GM19240 (cell line): Measurements from ENCODE around the gene ZNF410.
"Not testable (repeated sequence)": the region's sequence is repeated elsewhere in the genome, so short reads cannot be mapped to it uniquely, and the experiment has no call there.

Experiments used
- DNase-seq: peaks from one replicate; pipeline ENCODE4 v3.0.0; 2011; ENCODE audit warnings: low spot score; ENCODE audit not compliant: insufficient read length

The ZNF410 gene

DNA sequence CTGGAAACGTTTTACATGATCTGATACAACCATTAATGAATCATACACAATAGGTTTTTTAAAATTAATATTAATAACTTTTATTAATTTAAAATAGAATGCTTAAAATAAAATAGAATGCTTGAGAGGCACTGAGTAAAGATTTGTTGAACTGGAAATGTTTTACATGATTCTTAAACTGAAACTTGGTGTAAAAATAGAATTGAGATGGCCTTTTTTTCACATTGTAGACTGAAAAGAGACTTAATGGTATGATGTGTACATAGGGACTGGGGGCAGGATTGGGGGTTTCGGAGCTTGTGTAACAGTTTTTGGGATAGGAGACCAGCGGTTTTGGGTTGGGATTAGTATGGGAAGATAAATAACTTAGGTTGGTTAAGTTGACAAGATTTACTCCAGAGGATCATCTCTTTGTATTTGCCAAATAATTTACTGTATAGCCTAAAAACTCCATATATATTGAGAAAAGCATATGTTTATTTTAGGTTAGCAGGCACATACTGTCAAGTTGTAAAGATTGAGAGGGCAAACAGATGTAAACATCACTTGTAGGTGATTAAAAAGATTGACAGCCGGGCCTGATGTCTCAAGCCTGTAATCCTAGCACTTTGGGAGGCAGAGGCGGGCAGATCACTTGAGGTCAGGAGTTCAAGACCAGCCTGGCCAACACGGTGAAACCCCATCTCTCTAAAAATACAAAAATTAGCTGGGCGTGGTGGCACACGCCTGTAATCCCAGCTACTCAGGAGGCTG is 2.0 kb upstream of the ZNF410 start:
- no peak for DNase-seq

DNA sequence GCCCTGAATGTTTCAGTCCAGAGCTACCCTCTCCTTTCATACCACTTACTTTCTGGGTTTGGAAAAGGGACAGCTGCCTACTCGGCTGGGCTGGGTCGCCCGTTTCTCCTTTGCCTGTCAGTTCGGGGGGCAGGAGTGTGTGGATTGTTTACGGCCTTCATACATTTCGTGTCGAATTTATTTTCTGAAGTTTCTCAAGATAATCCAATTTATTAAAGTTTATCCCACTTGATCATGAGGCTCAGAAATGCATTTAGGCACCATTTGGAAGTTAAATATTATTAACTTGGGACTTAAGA is 608 bp downstream of the ZNF410 start:
- no peak for DNase-seq

DNA sequence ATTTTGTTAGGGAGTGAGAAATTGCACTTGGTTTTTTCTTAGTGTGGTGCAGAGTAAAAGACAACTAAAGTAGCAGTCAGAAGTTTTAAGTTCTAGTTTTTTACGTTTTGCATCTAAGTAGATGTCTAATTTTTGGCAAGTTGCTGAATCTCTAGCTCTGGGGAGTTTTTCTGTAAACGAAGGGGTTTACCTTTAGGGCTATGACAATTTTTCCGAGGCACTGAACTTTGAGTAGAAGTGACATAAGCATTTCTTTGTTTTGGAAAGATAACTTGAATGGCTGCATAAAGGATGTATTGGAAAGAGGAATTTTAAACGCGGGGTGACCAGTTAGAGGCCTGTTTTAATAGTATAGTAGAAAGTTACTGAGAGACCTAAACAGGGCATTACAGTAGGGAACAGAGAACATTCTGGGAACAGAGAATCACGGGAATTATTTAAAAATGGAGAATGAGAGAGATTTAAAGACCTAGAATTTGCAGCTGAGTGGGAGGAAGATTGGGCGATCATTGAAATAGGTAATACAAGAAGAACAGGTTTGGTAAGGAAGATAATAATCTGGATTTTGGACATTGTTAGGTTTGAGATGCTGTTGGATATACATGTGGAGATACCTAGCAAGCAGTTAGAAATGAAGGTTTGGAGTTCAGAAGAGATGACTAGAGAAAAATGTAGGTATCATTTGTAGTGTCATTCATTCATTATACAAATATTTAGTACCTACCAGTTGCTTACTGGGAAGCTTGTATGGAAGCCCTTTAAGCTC is 1.2 kb downstream of the ZNF410 start:
- no peak for DNase-seq

DNA sequence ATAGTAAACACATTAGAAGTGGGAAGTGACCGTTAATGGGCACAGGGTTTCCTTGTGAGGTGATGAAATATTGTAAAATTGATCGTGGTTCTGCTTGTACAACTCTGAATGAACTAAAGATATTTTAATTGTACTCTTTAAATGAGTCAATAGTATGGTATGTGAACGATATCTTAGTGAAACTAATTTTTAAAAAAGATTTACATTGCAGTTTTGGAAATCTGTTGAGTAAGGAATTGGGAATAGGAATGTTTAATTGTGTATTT is 1.7 kb downstream of the ZNF410 start:
- DNase-seq: no peak

DNA sequence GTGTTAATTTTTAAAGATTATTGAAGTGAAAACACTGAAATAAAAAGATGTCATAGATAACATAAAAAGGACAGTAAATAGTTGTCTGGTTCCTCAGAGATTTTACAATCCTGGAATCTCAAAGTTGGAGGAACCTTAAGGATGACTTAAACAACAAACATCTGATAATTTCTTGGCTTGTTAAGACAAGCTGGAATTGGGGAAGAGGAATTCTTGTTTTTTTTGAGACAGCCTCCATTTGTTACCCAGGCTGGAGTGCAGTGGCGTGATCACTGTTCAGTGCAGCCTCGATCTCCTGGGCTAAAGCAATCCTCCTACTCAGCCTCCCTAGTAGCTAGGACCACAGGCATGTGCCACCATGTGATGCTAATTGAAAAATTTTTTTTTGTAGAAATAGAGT is 2.3 kb downstream of the ZNF410 start:
- DNase-seq: no peak

DNA sequence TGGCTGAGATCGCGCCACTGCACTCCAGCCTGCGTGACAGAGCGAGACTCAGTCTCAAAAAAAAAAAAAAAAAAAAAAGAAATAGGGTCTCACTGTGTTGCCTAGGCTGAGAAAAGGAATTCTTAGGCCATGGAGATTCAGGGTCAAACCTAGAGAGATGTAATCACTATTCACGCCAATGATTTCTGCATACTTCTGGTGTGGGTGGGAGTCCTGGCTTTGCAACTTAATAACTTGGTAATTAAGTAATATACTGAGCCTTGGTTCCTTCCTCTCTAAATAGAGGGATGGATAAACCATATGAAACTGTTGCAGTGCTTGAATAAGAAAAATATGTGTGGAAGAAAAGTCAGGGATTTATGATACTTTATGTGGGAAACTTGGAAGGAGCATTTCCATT is 2.7 kb downstream of the ZNF410 start:
- DNase-seq: no peak

DNA sequence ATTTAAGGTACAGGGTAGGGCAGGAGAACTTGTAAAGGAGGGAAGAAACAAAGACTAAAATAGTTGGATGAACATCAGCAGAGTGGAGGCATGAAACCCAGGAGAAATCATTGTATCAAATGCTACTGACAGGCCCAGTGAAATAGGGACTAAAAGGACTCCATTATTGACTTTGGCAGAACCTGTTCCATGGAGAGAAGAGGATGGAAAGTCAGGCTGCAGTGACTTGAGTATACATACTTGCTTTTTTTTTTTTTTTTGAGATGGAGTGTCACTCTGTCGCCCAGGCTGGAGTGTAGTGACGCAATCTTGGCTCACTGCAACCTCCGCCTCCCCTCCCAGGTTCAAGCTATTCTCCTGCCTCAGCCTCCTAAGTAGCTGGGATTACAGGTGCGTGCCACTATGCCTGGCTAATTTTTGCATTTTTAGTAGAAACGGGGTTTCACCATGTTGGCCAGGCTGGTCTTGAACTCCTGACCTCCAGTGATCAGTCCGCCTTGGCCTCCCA is 7.6 kb downstream of the ZNF410 start:
- DNase-seq: not testable (repeated sequence)

DNA sequence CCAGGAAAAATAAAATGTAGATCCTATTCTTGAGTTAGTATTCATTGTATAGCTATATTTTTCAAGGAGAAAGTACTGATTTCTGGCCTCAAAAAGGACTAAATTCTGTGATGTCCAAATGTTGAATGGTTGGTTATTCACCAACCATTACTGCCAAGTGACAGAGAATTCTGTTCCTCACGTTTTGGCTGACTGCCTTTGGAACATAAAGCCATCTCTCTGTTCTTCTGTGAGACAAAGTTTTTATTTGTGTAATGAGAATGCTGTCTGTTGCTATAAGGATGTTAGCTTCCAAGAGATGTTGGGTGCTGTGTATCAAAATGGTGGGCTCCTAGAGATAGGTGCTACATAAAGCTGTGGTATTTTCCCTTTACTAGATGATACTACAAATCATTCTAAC is 9.3 kb downstream of the ZNF410 start:
- DNase-seq: no peak

DNA sequence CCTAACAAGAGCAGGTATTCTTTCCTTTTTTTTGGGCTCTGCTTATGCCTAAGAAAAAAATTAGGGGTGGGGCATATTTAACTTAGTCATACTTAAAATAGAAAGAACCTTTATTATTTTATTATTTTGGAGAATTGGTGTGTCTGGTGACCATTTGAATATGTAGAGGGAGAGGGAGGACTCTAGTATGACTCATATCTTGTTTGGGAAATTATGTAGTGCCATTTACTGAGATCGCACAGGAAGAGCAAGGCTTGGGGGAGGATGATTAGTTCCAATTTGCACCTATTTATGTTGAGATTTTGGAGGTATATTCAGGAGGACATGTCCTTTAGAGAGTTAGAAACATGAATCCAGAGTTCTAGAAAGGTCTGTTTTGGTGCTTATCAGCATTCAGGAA is 9.9 kb downstream of the ZNF410 start:
- no peak for DNase-seq

DNA sequence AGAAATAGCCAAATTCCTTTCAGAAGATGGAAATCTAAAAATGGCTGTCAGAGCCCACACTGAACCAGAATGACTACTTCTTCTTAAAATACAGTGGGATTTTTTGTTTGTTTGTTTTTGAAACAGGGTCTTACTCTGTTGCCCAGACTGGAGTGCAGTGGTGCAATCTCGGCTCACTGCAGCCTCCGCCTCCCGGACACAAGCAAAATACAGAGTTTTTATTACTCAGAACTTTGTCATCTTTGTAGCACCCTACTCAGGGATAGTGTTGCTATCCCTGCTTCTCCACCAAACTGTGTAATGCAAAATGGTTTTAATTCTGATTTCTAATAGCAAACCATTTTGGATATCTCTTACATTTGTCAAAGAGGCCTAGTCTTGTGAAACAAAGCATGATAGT is 16.4 kb downstream of the ZNF410 start:
- no peak for DNase-seq

DNA sequence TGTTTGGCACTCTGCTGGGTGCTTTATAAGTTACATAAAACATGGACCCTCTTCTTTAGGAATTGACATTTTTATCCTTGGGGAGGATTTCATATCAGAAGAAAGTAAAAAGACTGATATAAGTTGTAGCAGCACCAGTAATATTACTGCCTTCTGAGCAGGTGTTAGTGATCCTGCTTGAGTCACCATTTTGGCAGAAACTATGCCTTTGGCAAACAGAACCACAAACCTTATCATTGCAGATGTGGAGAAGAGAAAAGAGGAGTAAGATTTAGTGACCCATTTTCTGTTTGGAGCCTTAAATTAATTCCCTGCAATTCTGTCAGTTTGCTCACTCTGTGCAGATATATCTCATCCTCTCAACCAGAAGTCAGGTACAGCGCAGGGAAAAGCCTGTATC is 23.0 kb downstream of the ZNF410 start:
- DNase-seq: no peak

DNA sequence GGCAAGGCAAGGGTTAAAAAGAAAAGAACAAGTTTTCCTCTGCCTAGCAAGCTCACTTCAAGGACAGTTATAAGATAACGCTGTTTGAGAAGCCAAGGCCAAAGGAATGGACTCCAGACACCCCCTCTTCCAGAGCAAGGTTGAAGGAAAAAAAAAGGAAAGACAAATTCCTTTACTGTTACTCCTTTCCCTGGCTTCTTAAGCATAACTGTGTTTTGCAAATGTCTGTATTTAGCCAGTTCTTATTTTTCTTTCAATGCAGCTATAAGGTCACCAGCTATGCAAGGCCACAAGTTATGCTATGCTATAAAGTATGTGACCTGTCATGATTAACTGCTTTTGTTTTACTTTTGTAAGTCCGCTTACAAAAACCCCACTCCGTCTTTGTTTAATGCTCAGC is 26.6 kb downstream of the ZNF410 start:
- no peak for DNase-seq

DNA sequence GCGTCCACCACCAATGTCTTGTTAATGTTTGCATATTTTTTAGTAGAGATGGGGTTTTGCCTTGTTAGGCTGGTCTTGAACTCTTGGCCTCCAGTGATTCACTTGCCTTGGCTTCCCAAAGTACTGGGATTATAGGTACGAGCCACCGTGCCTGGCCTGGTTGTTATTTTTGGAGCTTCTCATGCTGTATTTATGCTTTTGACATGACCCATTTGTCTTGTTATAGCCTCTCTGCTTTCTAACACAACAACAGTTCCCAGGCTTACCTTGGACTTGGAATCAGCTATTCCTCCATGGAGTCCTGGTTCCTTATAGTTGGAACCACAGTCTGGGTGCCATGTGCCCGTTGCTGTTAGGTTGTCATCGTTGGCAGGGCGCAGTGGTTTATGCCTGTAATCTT is 29.7 kb downstream of the ZNF410 start:
- no peak for DNase-seq

DNA sequence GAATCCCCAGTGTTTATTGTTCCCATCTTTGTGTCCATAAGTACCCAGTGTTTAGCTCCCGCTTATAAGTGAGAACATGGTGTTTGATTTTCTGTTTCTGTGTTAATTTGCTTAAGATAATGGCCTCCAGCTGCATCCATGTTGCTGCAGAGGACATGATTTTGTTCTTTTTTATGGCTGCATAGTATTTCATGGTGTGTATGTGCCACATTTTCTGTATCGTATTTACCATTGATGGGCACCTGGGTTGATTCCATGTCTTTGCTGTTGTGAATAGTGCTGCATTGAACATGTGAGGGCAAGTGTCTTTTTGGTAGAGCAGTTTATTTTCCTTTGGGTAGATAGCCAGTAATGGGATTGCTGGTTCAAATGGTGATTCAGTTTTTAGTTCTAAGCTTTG is 32.8 kb downstream of the ZNF410 start:
- DNase-seq: not testable (repeated sequence)

DNA sequence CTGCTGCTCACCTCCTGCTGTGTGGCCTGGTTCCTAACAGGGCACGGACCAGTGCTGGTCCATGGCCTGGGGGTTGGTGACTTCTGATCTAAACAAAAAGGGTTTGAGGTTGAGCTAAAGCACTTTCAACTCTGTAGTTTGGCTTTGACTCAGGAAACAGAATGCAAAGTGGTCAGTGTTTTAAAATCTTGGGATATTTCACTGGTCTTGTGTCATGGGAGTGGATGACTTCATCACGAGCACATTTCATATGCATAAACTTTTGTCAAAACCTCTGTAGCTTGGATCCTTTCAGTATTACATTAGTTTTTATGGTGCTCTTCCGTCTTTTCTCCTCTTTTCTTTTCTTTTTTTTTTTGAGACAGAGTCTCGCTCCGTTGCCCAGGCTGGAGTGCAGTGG is 37.7 kb downstream of the ZNF410 start:
- DNase-seq: no peak

DNA sequence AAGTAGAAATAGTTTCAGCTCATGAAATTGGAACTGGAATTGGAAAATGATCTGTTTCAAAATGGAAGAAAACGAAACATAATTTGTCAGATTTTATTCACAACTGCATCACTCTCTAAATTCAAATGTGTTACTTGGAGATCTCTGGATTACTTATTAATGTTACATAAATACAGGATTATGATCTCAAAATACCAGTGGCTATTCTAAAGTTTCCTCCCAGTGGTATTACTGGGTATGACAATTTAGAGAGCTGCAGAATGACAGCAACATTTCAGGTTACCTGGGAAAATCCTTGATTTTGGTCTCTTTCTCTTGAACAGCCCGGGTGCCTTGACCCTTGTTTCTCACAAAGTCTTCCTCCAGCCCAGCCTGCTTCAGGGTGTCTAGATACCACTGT is 49.0 kb downstream of the ZNF410 start:
- DNase-seq: no peak

DNA sequence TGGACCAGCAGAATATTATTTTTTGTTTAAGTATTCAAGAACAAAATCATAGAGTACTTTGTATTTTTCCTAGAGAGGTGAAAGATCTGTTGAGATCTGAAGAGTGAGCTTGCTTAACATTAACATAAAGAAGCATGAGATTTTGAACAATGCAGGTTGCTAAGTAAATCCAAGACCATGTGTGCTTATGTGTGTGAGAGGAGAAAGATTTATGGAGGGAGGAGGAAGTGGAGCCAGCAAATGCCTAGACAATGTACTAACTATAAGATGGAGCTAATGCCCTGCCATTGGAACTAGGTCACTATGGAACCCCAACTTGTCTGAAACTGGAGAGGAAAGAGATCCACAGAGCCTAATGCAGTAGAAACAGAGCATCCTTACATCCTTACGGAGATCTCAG is 49.9 kb downstream of the ZNF410 start:
- DNase-seq: no peak

DNA sequence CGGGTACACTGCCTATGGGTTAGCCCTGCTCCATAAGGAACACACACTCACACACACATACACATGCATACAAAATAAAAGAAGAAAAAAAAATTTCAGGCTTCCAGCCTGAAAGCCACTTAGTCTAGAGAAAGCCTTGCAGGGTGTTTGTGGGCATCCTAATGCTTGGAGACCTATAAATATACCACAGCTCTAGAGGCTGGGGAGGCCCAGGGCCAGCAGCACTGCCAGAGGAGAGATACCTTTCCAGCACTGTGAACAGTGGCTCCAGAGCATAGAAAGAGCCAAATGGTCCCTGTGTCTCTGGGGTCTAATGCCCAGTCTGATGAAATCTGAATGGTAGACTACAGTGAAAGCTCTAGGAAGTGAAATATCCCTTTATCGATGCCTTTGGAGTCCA is 50.4 kb downstream of the ZNF410 start:
- DNase-seq: no peak

DNA sequence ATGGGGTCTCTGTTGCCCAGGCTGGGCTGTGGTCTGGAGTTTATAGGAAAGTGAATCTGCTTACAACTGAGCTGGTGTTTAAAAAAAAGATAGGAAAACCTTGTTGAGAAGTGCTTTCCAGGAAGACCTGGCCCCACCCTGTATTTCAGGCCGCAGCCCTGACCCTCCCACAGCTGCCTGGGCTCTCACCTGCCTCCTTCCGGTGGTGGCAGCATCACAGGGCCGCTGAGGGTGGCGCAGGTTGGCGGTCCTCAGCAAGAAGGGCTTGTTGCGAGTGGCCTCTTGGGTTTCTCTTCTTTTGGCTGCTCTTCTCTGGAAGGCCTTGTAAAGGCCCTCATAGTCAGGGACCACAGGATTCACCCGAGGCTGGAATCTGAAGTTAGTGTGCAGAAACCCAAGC is 55.5 kb downstream of the ZNF410 start:
- no peak for DNase-seq

DNA sequence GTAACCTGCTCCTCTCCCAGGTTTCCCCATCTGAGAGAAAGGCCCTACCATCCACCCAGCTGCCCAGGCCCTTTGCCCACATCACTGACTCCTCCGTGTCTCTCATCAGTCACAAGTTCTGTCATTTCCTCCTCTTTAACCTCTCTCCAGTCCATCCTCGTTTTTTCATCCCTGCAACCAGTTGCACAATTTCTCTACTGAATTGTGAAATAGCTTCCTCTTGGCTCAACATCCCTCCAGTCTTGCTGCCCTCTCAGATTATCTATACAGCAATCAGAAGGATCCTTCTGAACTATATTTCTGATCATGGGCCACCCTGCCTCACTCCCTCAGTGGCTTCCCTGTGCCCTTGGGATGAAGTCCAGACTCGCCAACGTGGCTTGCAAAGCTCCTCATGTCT is 56.4 kb downstream of the ZNF410 start:
- no peak for DNase-seq

DNA sequence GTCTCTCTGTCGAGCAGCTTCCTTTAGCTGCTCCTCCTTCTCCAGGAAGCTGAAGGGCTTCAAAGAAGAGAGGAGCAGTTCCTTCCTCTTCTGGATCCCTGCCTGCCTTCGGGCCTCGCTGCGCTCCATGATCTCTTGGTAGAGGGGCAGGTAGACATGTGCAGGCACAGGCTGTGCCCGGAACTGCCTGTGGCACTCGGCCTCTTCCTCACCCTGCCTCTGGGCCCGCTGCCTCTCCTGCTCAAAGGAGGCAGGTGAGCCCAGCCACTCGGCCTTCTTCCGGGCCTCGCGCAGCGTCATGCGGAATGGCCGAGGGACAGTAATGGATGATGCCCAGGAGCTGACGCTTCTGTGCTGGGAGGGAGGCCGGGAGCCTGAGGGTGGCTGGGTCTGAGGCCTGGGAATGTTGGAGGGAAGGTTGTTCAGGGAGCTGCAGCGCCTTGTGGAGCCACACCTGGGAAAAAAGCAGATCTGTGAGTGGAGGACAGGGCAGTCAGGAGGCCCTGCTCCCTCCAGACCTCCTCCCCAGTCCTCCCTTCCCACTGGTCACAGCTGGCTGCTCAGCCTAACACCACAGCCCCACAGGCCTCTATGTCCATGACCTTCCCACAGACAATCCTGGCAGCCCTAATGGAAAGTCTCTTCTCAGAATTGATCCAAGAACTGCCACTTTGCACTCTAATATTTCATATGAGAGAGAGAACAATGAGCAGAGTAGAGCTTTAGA is 57.9 kb downstream of the ZNF410 start:
- no peak for DNase-seq

DNA sequence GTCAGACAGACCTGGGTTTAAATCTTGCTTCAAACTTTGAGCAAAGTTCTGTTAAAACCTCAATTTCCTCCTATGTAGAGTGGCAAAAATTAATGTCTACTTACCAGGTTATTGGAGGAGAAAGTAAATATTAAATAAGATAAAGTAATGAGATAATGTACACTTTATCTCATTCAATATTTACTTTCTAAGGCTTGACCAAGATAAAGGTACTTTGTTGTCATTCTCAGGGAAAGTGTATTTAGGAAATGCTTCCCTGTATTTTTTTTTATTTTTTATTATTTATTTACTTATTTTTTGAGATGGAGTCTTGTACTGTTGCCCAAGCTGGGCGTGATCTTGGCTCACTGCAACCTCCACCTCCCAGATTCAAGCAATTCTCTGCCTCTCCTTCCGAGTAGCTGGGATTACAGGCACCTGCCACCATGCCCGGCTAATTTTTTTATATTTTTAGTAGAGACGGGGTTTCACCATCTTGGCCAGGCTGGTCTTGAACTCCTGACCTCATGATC is 58.6 kb downstream of the ZNF410 start:
- DNase-seq: no peak
